ENCODE measurements around the gene SLC2A9. TPM values are rescaled to one million over a fixed set of nuclear protein-coding genes. Genes with fewer than 3 reads are reported as not detected.

SLC2A9 gene
- total and polyA plus RNA-seq, 2 of the 4 experiments (the other 2 are of a cell fraction): 0.72 to 2.1 TPM

- intact Hi-C loops (cut with micrococcal nuclease) (loop anchor here (10.0 kb wide), 1 partner anchor 134 kb away; no protein-coding TSS in a partner anchor), dilution Hi-C loops (cut with HindIII; ENCODE audit: low sequenced_read_pairs, unreplicated experiment) (no loop called here), in situ Hi-C loops (cut with MboI; ENCODE audit: low sequenced_read_pairs) (no loop called here)
- Histone ChIP-seq H4K5ac (ENCODE audit: low read depth, low read length) (no peak overlapping the region), H3K4me2 (ENCODE audit: low read depth, low read length) (no peak overlapping the region), H3K9ac (ENCODE audit: low read depth, low read length) (no peak overlapping the region), H3K4me1 (ENCODE audit: control insufficient read depth, insufficient read depth, low read length) (no peaks in the 10 kb centered on the region), H3K9me1 (ENCODE audit: insufficient read depth, low read length) (no peaks in the 10 kb centered on the region), H2AK5ac (ENCODE audit: low read depth, low read length) (no peak overlapping the region), H3K4me3 (ENCODE audit: insufficient read depth, low read depth, low read length) (no peak overlapping the region), H4K91ac (ENCODE audit: insufficient read depth, low read depth, low read length) (no peak overlapping the region), H2BK120ac (ENCODE audit: low read depth, low read length) (no peak overlapping the region), H3K4ac (ENCODE audit: low read depth, low read length) (no peak overlapping the region), H2BK5ac (ENCODE audit: low read depth, low read length, poor library complexity, severe bottlenecking) (no peak overlapping the region), H2BK20ac (ENCODE audit: low read depth, low read length) (no peak overlapping the region), H3K79me1 (ENCODE audit: low read depth in 1 of 2, low read length in 2 of 2) (no peaks in the 10 kb centered on the region), H3K9me3 (ENCODE audit: control insufficient read depth, insufficient read depth, low read length) (no peaks in the 10 kb centered on the region), H3K14ac (replicated peaks; ENCODE audit: low read depth, low read length) (no peak overlapping the region), H3K18ac (ENCODE audit: low read depth, low read length) (no peak overlapping the region), H3K23ac (ENCODE audit: low read depth, low read length) (no peak overlapping the region), H3K36me3 (ENCODE audit: control insufficient read depth, insufficient read depth, low read length) (no peaks in the 10 kb centered on the region), H4K20me1 (ENCODE audit: insufficient read depth, low read length) (no peaks in the 10 kb centered on the region), H3K27me3 (ENCODE audit: control insufficient read depth, insufficient read depth, low read length) (no peaks in the 10 kb centered on the region; the same call in 1 of the 2 replicates), H4K8ac (ENCODE audit: low read depth in 2 of 2, low read length in 2 of 2) (no peak overlapping the region), H2AFZ (replicated peaks; ENCODE audit: low read length, poor library complexity) (no peak overlapping the region), H3K56ac (ENCODE audit: extremely low read depth, insufficient read depth, low read length) (no peak overlapping the region), H3K27ac (ENCODE audit: insufficient read depth, low read length) (no peak overlapping the region), H2BK15ac (ENCODE audit: low read depth, low read length) (no peak overlapping the region), H2AK9ac (replicated peaks; ENCODE audit: low read depth, low read length, poor library complexity) (no peak overlapping the region)
- TF ChIP-seq ELK1 (IDR thresholded peaks at IDR 0.05; ENCODE audit: borderline replicate concordance, low read depth, low read length) (no peak), BHLHE40 (IDR thresholded peaks at IDR 0.05; ENCODE audit: low read depth, low read length) (no peak), SMC3 (IDR thresholded peaks at IDR 0.05; ENCODE audit: low read depth, low read length) (no peak), NFE2L2 (IDR thresholded peaks at IDR 0.05; ENCODE audit: low read depth, low read length) (no peak), RAD21 (IDR thresholded peaks at IDR 0.05; ENCODE audit: low read length) (no peak; the same call in 1 of the 2 replicates), FOS (IDR thresholded peaks at IDR 0.05; ENCODE audit: low read depth, low read length) (no peak), RFX5 (IDR thresholded peaks at IDR 0.05; ENCODE audit: low read depth, low read length) (no peak), MAZ (IDR thresholded peaks at IDR 0.05; ENCODE audit: borderline replicate concordance, low read depth, low read length) (no peak), USF2 (IDR thresholded peaks at IDR 0.05; ENCODE audit: low read depth, low read length) (no peak), RCOR1 (IDR thresholded peaks at IDR 0.05; ENCODE audit: insufficient replicate concordance, low read length) (no peak), CEBPB (IDR thresholded peaks at IDR 0.05; ENCODE audit: low read depth, low read length) (no peak), CTCF (conservative IDR thresholded peaks at IDR 0.05; ENCODE audit: low read depth, low read length) (no peak), MAFK (IDR thresholded peaks at IDR 0.05; ENCODE audit: low read depth, low read length) (no peak), MXI1 (IDR thresholded peaks at IDR 0.05; ENCODE audit: borderline replicate concordance, low read depth, low read length) (no peak), POLR2A (IDR thresholded peaks at IDR 0.05; ENCODE audit: low read depth, low read length) (no peak), CHD1 (IDR thresholded peaks at IDR 0.05; ENCODE audit: low read depth, low read length) (no peak)
- POLR2A ChIA-PET (ENCODE audit: unreplicated experiment): no interaction called here
- peak; percentile 16 for DNase-seq
- 8% methylated on average over 5 of the region's 9 CpGs; no CpG with 5 or more reads in 1 of the 2 experiments for WGBS, 2 experiments (ENCODE audit: extremely low coverage in 2 of 2, insufficient read length in 1 of 2)
- peak; percentile 80 for ATAC-seq (ENCODE audit: low read depth)
- CTCF ChIA-PET: no interaction called here
- no TSS peak for BruUV-seq (replicated peaks)
These were observed 122.5 kb downstream of the SLC2A9 start for GRCh38 chr4:9898596-9899305.
